NAMALWA (cell line): Measurements from ENCODE around the gene TRRAP.
"Not testable (repeated sequence)": the region's sequence is repeated elsewhere in the genome, so short reads cannot be mapped to it uniquely, and the experiment has no call there.

Source experiments
- DNase-seq: peaks from one replicate; pipeline ENCODE4 v3.0.0-alpha.2; 2015; ENCODE audit warnings: low spot score

TRRAP gene

DNA sequence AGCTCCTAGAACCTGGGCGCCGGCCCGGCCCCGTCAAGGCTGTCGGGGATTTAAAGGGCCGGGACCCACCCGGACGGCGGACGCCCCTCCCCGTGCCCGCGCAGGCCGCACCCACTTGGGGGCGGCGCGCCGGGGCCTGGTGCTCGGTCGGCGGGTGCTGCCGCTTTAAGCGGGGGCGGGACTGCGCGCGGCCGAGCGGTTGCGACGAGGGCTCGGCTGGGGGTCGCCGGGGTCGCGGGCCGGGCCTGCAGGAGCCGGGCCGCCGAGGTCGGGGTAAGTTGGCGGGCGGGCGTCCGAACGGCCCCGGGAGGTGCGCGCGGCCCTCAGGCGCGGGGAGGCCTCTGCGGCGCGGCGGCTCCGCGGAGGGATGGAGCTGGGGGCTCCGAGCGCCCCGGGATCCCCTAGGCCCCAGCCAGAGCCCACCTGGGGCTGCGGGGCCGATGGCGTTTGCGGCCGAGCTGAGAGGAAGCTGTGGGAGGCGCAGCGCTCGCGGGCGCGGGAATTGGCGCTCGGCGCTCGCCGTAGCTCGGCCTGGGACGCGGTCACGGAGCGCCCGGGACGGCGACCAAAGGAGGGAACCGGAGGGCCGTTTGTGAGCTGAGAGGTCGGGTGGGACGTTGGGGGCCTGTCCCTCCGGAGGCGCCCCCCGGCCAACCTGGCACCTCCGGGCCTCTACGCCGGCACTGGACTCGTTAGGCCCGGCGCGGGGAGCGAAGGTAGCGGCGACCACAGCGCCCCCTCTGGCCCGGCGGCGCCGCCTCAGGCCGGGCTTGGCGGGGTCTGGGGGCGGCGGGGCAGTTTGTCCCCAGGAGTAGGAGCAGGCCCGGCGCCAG lies at the start of gene TRRAP:
TSS of gene TRRAP (plus strand) at position 168 of the 833 bp plus-strand sequence. CDS start 2,619 bp downstream, outside the sequence.
- DNase-seq, result peak; percentile 87

DNA sequence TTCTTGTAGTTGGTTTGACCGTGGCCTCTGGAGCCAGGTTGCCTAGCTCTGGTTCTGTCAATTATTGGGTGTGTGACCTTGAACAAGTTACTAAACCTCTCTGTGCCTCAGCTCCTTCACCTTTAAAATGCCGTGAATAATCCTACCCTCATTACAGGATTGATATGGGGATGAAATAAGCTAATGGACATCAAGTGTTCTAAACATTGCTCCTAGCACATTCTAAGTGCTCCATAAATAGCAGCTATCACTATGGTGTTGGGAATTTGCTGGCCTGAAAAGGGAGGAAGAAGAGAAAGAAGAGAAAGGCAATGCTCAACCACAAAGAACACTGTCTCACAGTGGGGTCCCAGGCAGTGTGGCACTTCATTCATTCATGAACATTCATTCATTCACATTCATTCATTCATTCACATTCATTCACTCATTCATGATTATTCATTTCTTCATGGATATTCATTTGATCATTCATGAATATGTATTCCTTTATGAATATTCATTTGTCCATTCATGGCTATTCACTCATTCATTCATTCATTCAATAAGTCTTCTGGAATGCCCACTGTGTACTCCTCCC lies 47.3 kb upstream of the TRRAP start:
- no peak for DNase-seq

DNA sequence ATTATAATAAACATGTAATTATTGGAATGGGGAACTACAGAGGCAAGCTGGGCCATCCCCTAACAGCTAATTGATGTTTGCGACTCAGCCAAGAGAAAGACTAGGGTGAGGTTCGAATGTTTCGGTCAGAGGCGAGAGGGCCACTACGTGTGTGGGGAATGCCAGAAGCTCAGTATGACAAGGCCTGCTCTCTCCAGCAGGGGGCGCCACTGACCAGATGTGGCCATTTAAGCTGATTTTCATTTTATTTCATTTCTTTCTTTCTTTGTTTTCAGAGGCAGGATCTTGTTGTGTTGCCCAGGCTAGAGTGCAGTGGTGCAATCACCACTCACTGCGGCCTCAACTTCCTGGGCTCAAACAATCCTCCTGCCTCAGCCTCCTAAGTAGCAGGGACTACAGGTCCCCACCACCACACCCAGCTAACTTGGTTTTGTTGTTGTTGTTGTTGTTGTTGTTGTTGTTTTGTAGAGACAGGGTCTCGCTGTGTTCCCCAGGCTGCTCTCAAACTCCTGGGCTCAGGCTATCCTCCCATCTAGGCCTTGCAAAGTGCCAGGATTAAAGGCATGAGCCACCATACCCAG lies 46.6 kb upstream of the TRRAP start:
- peak; percentile 58 for DNase-seq

DNA sequence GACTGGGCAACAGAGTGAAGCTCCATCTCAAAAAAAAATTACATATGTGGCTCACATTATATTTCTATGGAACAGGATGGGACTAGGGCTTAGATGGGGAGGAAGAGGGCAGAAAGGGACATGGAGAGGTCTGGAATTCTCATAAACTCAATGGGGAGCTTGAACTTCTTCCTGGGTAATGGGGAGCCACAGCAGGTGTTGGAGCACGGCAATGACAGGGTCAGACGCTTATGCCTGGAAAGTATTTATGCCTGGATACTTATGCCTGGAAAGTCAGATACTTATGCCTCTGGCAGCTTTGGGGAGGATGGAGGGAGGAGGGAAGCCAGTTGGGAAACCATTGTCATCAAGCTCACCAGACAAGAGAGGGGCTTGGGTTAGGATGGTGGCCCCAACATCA lies 45.3 kb upstream of the TRRAP start:
- DNase-seq, result no peak

DNA sequence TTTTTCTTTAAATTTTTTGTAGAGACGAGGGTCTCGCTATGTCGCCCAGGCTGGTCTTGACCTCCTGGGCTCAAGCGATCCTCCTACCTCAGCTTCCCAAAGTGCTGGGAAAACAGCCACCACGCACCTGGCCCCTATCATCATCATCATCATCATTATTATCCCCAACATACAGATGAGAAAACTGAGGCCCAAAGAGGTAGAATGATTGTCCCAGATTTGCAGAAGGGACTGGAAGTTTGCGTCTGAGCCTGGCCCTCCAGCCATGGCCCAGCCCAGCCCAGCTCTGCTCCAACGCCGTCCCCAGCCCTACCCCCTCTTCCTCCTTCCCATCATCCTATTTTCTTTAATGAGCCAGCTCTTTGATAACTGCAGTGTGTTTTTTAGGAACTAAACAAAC lies 43.4 kb upstream of the TRRAP start:
- no peak for DNase-seq

DNA sequence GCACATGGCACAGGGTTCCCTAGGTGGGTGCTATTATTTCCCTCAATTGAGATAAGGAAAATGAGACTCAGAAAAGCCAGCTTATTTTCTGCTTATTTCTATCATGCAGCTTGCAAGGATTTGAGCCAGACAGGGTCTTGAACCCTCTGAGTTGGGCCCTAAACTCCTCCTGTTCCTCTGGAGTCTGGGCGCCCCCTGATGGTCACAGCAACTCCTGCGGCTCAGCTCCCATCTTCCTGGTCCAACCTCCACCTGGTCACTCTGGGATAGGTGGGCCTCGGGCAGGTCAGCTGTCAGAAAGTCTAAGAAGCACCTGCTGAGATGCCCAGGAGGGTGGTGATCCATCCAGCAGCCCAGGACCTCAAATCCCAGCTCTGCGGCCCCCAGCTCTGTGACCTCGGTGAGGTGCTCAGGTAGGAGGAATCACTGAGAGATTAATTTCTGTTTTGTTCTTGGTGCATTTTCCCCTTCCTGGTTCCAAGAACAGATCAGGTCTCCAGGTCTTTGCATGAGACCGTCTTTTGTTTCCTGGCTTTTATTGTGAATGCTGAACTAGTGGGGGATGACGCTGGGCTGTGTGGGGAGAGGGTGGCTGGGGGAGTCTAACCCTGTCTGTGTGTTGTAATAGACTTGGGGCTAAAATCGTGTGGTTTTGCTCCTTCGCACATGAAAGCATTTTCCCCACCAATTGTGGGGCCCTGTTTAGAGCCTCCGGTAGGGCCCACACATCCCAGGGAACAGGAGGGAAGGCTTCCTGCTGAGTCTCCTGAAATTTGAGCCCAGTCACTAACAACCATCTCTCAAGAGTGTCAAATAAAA lies 41.3 kb upstream of the TRRAP start:
- DNase-seq, result peak; percentile 59

DNA sequence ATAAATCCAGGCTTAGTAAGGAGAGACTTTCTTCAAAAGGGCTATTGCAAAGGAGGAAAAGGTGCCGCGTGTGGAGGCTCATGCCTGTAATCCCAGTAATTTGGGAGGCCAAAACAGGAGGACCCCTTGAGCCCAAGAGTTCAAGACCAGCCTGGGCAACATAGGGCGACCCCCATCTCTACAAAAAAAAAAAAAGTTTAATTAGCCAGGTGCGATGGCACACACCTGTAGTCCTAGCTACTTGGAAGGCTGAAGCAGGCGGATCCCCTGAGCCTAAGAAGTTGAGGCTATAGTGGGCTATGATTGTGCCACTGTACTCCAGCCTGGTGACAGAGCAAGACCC lies 40.7 kb upstream of the TRRAP start:
- no peak for DNase-seq

DNA sequence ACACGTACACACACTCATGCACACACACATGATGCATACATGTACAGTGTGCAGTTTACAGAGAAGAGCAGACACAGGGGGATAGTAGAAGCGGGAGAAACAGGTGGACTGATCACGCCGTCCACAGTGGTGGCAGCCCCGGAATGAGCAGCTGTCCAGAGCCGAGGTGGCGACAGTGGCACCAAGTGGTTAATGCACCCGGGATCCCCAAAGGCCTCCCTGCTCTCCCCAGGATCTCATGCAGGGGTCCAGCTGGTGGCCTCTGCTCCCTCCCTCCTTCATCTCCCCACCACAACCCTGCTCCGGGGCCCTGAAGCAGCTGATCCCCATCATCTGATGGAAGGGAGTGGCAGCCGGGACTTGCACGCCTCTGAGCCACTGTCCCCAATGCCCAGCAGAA lies 38.2 kb upstream of the TRRAP start:
- no peak for DNase-seq

DNA sequence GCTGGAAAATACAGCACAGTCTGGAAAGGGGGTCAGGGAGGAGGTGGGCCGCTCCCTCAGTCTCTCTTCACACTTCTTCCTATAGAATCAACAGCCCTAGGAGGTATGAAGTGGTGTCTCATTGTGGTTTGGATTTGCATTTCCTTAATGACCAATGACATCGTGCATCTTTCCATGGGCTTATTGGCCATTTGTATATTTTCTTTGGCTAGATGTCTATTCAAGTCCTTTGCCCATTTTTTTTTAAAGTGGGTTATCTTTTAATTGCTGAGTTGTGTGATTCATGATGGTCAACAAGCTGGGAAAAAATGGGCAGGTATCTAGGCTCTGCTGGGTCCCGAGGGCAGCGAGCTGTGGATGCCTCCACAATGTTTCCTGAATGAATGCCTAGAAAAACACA lies 37.6 kb upstream of the TRRAP start:
- no peak for DNase-seq

DNA sequence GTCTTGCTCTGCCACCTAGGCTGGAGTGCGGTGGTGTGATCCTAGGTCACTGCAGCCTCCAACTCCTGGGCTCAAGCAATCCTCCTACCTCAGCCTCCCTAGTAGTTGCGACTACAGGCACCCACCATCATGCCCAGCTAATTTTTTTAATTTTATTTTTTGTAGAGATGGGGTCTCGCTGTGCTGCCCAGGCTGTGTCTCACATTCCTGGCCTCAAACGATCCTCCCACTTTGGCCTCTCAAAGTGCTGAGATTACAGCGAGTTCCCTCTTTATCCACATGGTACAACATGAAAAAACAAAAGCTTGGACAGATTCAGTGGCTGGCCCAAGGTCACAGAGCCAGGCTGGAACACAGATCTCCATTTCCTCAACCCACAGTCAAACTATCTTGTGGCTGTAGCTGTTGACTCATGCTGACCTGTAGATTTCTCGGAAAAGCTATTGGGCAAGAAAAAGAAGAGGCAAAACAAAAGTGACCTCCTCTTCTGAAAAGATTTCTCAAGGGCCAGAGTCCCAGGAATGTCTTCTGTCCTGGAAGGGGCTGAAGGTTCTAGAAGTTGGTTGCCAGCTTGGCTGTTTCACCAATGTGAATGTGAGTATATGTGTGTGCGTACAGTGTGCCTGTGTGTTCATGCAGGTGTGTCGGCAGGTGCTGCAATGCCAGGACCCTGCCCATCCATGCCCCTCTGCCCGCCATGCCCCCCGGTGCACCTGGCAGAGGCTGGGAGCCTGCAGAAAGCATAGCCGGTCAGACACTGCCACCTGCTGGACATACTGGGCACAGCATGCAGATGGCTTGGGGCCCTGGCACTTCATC lies 36.9 kb upstream of the TRRAP start:
- DNase-seq, result peak; percentile 80

DNA sequence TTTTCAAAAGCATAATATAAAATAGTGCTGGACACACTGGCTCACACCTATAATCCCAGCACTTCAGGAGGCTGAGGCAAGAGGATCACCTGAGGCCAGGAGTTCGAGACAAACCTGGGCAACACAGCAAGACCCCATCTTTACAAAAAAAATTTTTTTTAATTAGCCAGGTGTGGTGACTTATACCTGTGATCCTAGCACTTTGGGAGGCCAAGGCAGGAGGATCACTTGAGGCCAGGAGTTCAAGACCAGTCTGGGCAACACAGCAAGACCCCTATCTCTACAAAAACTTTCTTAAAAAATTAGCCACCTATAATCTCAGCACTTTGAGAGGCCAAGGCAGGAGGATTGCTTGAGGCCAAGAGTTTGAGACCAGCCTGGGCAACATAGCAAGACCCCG lies 35.8 kb upstream of the TRRAP start:
- not testable (repeated sequence) for DNase-seq

DNA sequence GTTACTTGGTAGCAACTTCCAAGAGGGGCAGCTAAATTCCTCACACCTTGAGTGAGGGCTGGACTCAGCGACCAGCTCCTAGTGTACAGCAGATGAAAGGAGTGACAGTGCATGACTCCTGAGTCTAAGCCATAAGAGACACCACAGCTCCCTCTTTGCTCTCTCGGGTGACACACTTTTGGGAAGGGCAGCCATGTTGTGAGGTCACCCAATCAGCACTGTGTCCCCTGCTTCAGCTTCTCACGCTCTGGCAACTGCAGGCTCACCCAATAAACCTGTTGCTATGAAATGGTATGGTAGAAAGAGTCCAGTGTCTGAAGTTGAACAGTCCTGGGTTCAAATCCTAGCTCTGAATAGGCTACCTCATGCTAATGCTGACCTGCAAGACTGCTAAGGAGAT lies 29.4 kb upstream of the TRRAP start:
- no peak for DNase-seq

DNA sequence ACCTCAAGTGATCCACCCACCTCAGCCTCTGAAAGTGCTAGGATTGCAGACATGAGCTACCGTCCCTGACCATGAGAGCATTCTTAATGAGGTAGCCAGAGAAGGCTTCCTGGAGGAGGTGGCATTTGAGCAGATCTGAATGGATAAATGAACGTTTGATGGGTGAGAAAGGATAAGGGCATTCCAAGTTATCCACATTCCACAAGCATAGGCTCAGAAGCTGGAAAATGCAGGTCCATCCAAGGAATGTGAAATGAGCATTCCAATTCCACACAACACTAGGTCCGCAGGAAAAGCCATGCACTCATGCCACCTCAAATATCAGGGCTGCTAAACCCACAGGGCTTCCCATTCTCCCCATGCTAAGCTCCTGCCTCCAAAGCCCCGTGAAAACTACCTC lies 25.5 kb upstream of the TRRAP start:
- no peak for DNase-seq

DNA sequence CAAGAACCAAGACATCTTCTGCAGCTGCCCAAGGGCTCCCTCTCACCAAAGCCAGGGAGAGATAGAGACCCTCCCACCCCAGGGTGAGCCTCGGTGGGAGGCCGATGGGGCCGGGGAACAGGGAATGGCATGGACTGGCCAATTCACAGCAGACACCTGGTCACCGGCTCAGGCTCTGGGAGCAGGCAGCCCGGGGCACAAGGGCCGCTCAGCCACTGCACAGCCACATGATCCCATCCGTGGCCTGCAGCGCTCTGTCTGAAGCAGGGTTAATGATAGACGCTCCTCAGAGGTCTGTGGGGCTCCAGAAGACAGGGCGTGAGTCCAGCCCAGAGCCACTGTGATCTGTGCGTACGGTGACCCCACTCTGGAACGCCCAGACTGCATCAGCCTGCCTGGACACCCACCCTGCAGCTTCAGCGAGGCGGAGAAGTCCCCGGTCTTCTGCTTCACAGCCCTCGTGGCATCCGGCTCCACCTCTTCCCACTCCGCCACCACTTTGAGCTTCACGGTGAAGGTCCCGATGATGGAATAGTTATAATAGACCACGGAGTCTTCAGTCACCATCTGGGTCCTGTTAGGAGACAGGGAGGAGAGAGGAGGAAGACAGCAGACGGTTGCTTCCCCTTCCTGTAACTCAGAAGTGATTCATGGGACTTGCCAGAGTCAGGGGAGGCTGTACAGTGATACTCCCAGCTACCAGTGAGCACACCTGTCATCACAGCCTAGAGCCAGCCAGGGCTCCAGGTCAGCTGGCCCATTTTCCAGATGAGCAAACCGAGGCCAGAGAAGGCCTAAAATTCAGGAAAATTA lies 22.5 kb upstream of the TRRAP start:
- no peak for DNase-seq

DNA sequence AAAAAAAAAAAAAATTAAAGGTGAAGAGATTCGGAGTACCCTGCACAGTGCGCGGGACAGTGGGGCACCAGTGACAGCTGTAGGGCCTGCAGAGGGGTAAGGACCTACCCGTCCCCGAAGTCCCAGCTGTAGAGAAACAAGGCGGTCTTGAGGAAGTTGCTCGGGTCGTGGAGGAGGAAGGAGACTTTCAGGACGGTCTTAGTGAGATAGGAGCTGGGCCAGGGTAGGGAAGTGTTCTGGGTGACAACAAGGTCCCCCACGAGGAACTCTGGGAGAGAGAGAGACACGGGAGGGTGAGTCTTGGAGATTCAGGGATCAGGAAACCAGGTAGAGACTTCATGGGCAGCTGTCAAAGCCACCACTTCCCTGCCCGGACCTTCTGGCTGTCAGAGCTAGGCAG lies 18.3 kb upstream of the TRRAP start:
- DNase-seq, result no peak

DNA sequence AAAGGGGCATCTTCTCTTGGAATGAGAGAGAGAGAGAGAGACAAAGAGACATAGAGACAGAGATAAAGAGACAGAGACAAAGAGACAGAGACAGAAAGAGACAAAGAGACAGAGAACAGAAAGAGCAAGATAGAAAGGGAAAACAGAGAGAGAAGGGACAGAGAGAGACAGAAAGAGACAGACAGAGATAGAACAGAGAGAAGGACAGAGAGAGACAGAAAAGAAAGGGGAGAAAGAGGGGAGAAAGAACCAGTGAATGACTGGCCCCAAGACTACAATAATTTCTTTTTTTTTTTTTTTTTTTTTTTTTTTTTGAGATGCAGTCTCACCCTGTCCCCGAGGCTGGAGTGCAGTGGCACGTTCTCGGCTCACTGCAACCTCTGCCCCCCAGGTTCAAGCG lies 16.1 kb upstream of the TRRAP start:
- no peak for DNase-seq

DNA sequence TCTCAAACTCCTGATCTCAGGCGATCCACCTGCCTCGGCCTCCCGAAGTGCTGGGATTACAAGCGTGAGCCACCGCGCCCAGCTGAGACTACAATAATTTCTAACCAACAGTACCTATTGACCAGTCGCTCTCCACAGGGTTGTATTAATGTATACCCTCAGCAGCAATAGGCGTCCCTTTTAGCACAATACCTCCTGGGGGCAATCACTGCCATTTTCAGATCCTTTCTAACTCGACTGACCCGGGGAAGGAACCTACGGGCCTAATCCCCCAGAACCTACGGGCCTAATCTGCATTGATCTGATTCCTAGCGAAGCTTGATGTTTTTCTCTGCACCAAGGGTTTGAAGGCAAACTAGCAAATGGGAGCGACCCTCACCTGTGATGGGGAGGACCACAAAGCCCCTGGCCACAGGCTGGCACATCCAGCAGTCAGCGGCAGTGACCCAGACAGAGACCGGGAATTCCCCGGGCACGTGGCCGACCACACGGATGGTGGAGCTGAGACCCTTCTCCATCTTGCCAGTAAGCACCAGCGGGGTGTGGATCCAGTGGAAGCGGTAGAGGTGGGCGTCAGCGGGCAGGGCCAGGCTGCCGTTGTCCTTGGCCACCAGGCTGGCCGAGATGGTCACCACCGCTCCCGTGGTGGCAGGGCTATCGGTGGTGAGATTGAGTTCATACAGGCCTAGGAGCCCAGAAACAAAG lies 15.5 kb upstream of the TRRAP start:
- no peak for DNase-seq

DNA sequence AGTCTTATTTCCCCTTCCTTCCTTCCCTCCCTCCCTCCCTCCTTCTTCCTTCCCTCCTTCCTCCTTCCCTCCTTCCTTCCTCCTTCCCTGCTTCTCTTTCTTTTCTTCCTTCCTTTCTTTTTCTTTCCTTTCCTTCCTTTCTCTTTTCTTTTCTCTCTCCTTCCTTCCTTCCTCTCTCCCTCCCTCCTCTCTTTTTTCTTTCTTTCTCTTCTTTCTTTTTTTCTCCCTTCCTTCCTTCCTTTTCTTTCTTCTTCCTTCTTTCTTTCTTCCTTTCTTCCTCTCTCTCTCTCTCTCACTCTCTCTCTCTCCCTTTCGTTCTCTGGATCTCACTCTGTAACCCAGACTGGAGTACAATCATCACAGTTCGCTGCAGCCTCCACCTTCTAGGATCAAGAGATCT lies 14.7 kb upstream of the TRRAP start:
- no peak for DNase-seq

DNA sequence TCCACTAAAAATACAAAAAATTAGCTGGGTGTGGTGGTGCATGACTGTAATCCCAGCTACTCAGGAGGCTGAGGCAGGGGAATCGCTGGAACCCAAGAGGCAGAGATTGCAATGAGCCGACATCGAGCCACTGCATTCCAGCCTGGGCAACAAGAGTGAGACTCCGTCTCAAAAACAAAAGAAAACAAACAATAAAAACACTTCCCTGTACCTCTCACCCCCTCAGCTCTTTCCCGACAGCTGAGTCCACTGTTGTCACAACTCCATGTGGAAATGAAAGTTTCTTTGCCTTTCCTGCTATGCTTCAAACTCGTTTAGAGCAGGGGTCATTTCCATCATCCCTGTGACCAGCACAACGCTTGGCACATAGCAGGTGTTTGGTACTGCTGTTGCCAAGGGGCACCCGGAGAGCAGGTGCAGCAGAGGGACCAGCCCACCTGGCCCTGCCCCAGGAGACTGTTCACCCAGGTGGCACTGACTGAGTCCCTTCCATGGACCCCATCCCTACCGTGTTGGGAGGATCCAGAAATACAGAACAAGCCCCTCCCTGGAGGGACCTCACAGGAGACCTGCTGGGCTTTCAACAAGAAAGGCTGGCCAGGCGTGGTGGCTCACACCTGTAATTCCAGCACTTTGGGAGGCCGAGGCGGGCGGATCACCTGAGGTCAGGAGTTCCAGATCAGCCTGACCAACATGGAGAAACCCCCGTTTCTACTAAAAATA lies 13.4 kb upstream of the TRRAP start:
- DNase-seq, result no peak

DNA sequence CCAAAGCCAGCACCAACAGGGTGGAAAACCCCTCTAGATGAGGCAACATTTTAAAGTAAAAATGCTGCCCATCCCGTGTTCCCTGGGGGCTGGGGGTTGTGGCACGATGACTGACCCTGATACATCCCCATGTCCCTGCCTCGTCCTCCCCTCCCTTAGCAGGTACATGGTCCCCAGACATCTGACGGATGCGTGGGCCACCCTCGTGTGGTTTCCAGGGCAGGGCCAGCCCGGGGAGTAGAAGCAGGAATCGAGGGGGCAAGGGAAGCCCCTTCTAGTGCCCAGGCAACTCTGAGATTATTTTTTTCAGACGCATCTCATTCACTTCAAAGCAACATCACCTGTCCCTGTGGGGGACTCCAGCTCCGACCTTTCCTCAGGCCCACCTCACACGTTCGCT lies 12.0 kb upstream of the TRRAP start:
- DNase-seq, result no peak
